ENCODE measurements around the gene NCAPD2. TPM values are rescaled to one million over a fixed set of nuclear protein-coding genes. Genes with fewer than 3 reads are reported as not detected.

The NCAPD2 gene
- total and polyA plus RNA-seq, 2 of the 4 experiments (the other 2 are of a cell fraction), result 35.6 to 57.9 TPM

DNA sequence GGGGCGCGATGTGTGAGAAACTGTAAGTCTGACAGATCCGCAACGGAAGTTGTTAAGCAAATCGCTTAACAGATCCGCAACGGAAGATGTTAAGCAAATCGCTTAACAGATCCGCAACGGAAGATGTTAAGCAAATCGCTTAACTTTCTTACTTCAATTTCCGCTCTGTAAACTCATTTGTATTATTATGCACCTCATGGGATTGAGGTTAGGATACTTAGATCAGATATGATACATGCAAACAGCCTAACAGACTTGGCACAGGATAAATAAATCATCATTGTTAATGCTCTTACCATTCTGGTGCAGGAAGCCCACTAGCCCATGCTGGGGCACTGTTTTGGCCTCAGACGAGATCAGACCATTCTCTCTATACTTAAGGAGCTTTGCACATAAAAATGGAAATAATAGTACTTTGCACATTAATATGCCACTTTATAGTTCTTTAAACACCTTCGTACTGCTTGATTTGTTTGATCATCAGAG lies 399 bp downstream of the NCAPD2 start:
- Histone ChIP-seq H3K9me1 (ENCODE audit: insufficient read depth, low read length) (peaks cover 8% of the 10 kb centered on the region), H3K27me3 (ENCODE audit: control insufficient read depth, insufficient read depth, low read length) (no peaks in the 10 kb centered on the region), H4K8ac (ENCODE audit: low read depth in 2 of 2, low read length in 2 of 2) (peak overlapping the region; percentile 48 to 78; a peak in 3 of 4 replicates), H3K4me1 (ENCODE audit: control insufficient read depth, insufficient read depth, low read length) (no peaks in the 10 kb centered on the region; the same call in 1 of the 2 replicates), H4K20me1 (ENCODE audit: insufficient read depth, low read length) (peaks cover 4% of the 10 kb centered on the region), H3K27ac (ENCODE audit: insufficient read depth, low read length) (peak overlapping the region; percentile 65; the same call in 1 of the 2 replicates), H3K14ac (replicated peaks; ENCODE audit: low read depth, low read length) (peak overlapping the region; percentile 80), H3K4ac (ENCODE audit: low read depth, low read length) (peak overlapping the region; percentile 83), H3K36me3 (ENCODE audit: control insufficient read depth, insufficient read depth, low read length) (peaks cover 2% of the 10 kb centered on the region), H4K91ac (ENCODE audit: insufficient read depth, low read depth, low read length) (peak overlapping the region; percentile 80), H3K79me1 (ENCODE audit: low read depth in 1 of 2, low read length in 2 of 2) (peaks cover 38 to 51% of the 10 kb centered on the region in 2 experiments), H3K4me2 (ENCODE audit: low read depth, low read length) (peak overlapping the region; percentile 87), H3K18ac (ENCODE audit: low read depth, low read length) (no peak overlapping the region), H3K23ac (ENCODE audit: low read depth, low read length) (peak overlapping the region; percentile 90; the same call in 1 of the 2 replicates), H2BK20ac (ENCODE audit: low read depth, low read length) (no peak overlapping the region), H2BK15ac (ENCODE audit: low read depth, low read length) (peak overlapping the region; percentile 79; the same call in 2 of the 3 replicates), H3K9me3 (ENCODE audit: control insufficient read depth, insufficient read depth, low read length) (no peaks in the 10 kb centered on the region), H2AK9ac (replicated peaks; ENCODE audit: low read depth, low read length, poor library complexity) (no peak overlapping the region), H4K5ac (ENCODE audit: low read depth, low read length) (no peak overlapping the region), H2AK5ac (ENCODE audit: low read depth, low read length) (peak overlapping the region; percentile 69; the same call in 1 of the 2 replicates), H3K56ac (ENCODE audit: extremely low read depth, insufficient read depth, low read length) (peak overlapping the region; percentile 96), H2BK5ac (ENCODE audit: low read depth, low read length, poor library complexity, severe bottlenecking) (peak overlapping the region; percentile 40), H2BK120ac (ENCODE audit: low read depth, low read length) (peak overlapping the region; percentile 67; the same call in 1 of the 2 replicates), H2AFZ (replicated peaks; ENCODE audit: low read length, poor library complexity) (peak overlapping the region; percentile 86), H3K4me3 (ENCODE audit: insufficient read depth, low read depth, low read length) (peak overlapping the region; percentile 83), H3K9ac (ENCODE audit: low read depth, low read length) (peak overlapping the region; percentile 71)
- DNase-seq (no peak), ATAC-seq (ENCODE audit: low read depth) (peak; percentile 5; the same call in 1 of the 2 replicates)
- WGBS, 2 experiments (ENCODE audit: extremely low coverage in 2 of 2, insufficient read length in 1 of 2), result no CpG with 5 or more reads among the region's 14 CpGs
- intact Hi-C loops (cut with micrococcal nuclease) (loop anchor here (2.0 kb wide), 1 partner anchor 38 kb away; no protein-coding TSS in a partner anchor), dilution Hi-C loops (cut with HindIII; ENCODE audit: low sequenced_read_pairs, unreplicated experiment) (no loop called here), in situ Hi-C loops (cut with MboI; ENCODE audit: low sequenced_read_pairs) (no loop called here)
- CTCF ChIA-PET, result no interaction called here
- POLR2A ChIA-PET (ENCODE audit: unreplicated experiment), result interaction anchor here (1.2 kb wide), 1 partner anchor 40 kb away, joined by 37 read pairs; the partner anchor contains the start of gene GAPDH
- BruUV-seq (replicated peaks), result no TSS peak
- no peak for TF ChIP-seq SMC3 (IDR thresholded peaks at IDR 0.05; ENCODE audit: low read depth, low read length)
- 0 out of 2 replicates have a peak, but pooled peaks have one; percentile 5 for TF ChIP-seq RAD21 (IDR thresholded peaks at IDR 0.05; ENCODE audit: low read length)
